Limb (tissue), 2 donors: ENCODE measurements around the gene TRAPPC6A.

Experiments used
- DNase-seq, 2 donors: peaks; one replicate each; pipeline ENCODE4 v3.0.0-alpha.2; 2016; ENCODE audit errors: extremely low spot score in 2 of 2

TRAPPC6A gene

GRCh38 chr19:45163751-45164460 lies 14.1 kb downstream of the TRAPPC6A start:
- peak in 1 of 2 donors; percentile 24 for DNase-seq

- DNase-seq: peak in 1 of 2 donors; percentile 24
Observed at GRCh38 chr19:45163156-45163555, 14.9 kb downstream of the TRAPPC6A start.

DNA sequence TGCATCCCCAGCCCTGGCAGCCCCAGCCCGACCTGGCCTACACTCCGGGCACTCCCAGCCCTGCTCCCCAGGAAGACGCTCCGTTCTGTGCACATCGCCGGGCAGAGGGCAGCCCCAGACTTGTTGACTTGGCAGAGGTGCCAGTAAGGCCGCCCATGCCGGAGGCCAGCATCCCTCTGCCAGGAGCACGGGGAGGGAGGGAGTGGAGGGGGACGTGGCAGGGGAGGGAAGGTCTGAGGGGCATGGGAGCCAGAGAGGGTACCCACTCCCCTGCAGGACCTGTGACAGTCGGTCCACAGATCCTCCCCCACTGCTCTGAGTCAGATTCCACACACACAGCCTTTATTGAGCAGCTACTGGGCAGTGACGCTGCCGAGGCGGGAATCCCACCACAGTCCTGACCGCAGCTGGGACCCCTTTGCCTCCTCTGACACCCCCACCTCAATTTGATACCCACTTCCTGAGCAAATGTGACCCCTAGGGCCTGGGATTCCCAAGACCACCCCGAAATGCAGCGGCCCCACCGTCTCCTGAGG lies 15.4 kb downstream of the TRAPPC6A start:
- no peak for DNase-seq

DNA sequence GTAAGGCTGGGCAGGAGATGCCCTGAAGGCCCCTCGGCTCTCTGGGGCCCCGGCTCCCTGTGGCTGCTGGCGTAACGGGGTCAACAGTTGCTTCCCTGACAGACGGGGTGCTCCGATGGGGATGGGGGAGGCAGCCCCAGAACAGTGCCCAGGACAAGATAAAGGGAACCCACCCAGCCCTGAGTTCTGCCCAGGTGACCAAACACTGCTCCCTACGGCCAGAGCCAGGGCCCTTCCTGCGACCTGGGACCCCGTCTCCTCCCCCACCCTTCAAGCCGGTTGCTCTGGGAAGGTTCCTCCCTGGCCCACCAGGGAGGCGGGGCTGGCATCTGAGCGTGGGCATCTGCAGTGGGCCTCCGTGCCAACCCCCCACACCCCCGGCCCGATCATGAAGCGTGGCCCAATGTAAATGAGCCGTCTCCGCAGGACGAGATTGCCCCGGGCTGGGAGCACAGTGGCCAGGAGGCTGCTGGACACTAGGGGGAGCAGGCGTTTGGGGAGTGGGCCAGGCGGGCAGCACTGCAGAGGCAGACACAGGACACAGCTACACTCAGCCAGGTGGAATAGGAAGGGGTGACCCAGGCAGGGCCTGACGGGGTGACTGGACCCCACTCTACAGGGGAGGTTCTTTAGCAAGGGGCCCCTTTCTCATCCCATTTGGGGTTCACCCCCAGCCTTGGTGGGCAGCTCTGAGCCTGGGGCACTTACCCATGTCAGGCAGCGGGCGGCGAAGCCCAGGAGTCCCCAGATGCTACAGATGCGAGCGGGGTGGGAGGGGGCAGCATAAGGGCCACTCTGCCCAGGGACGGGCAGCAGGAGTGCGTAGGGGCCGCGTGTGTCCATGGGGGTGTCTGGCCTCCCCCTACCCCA lies 16.1 kb downstream of the TRAPPC6A start:
- peak in 1 of 2 donors; percentile 23 for DNase-seq

GRCh38 chr19:45160870-45161737 lies 16.9 kb downstream of the TRAPPC6A start, which contains the start of gene NKPD1:
NKPD1 (minus strand) TSS chr19:45160982; CDS start chr19:45160150, 832 bp downstream.
- peak in 1 of 2 donors; percentile 26 for DNase-seq

DNA sequence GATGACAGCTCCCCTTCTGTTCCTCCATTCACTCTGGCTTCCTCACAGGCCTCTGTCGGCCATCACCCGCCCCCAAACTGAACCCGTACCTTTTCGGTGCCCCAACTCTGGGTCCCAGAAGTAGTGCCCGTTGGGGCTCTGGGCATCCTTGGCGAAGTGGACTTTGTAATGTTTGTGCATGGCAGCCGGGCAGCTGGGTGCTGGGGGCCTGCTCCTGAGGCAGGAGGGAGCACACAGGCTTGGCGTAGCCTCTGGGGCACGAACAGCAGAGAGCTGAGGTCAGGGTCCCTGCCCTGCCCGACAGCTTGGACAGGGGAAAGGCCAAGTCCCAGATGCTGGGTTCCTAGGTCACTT lies 18.1 kb downstream of the TRAPPC6A start:
- no peak for DNase-seq

DNA sequence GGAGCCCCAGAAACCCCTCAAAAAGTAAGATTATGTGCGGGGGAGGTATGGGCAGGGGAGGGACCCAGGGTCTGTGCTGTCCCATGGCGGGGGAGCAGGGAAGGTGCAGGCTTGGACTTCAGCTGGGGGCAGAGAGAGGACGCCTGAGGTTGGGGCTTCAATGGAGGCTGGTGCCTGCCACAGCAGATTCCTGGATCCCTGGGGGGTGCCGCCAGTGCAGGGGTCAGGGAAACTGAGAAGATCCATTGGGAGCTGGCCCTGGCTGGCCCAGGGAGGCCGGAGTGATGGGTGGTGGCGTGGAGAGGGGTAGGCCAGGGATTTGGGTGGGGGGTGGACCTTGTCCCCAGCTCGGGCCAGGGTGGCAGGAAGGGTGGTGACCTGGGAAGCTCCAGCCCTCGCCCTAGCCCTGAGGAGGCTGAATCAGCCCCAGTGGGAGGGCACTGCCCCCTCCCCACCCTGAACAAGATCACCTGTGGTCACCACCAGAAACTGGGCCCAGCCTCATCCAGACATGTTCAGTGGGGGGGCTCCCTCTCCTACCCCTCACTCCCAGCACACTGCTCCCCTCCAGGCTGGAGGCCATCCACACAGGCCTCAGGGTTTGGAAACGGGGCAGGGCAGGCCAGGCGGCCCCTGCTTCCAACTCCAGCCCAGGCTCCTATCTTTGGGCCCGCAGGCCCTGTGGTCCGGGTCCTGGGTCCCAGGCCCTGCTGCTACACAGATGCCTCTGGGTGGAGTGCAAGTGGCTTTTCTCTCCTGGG lies 18.6 kb downstream of the TRAPPC6A start:
- no peak for DNase-seq

GRCh38 chr19:45158503-45159209 lies 19.4 kb downstream of the TRAPPC6A start:
- no peak for DNase-seq

DNA sequence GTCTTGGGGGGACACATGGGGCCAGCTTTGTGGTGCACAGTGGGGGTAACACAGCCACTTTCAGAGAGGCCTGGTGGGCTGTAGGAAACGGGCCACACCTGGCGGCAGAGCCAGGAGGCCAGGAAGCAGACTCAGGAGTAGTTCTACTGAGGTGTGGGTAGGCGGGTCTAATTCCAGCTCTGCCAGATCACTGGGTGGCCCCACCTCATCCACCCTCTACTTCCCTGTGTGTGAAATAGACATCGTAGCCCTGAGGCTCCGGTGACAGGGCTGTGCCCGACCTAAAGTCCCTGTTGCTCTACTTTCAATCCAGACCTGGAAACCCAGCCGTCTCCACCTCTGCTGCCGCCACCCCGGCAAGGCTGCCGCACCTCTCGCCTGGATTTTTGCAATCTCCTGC lies 21.3 kb downstream of the TRAPPC6A start:
- DNase-seq: no peak

- DNase-seq: no peak
Observed at GRCh38 chr19:45156011-45156630, 21.9 kb downstream of the TRAPPC6A start.

DNA sequence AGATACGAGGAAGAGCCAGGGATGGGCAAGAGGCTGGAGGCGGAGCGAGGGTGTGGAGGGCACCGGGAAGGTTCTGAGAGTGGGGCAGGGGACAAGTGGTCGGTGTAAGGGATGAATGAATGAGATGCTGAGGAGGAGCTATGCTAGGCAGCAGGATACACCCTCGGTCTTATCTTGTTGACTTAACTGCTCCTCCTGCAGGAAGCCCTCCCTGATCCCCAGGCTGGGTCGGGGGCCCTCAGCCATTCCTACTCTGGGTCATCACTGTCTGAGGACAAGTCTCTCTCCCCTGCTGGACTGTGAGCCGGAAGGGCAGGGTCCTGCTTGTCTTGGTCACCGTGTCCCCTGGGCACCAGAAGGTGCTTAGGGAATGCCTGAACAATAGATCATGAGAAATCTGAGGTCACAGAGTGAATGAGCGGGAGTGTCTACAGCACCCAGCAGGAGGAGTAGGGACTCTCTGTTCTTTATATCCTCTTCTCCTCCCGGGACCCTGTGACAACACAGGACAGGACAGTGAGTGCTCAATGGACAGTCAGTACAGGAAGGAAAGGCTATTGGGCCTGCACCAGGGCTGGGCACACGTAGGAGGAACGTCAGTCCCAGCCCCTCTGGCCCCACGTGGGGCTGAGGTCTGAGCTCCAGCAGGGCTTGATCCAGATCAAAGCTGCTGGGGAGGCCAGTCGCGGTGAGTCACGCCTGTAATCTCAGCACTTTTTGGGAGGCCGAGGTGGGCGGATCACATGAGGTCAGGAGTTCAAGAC lies 23.8 kb downstream of the TRAPPC6A start:
- no peak for DNase-seq

- peak; percentile 36 to 79 for DNase-seq
Observed at GRCh38 chr19:45153339-45154063, 24.5 kb downstream of the TRAPPC6A start.

GRCh38 chr19:45152504-45153338 lies 25.3 kb downstream of the TRAPPC6A start:
- peak; percentile 7 to 70 for DNase-seq

- no peak for DNase-seq
Observed at GRCh38 chr19:45151821-45152503, 26.1 kb downstream of the TRAPPC6A start.

GRCh38 chr19:45151320-45151719 lies 26.7 kb downstream of the TRAPPC6A start:
- no peak for DNase-seq

DNA sequence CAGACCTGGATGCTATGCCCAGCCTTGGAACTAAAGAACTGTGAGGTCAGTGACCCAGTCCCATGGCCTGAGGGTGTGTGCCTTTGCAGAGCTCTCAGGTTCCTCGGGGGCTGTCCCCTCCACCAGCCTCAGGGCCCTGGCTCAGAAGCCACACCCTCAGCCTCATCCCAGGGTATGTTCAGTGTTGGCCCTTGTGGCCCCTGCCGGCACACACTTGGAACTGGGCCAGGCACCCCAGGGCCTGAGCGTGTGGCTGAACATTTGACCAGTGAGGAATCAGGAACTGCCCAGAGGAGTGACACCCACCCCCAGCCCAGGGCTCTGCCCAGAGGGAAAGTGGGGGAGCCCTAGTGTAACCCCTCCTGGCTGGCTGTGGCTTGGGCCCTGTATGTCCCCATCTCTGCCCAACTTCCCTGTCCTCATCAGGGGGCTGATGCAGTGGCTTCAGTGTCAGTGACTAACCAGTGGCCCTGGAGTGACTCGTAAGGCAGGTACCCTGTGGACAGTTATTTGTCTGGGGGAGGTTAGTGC lies 27.2 kb downstream of the TRAPPC6A start:
- DNase-seq: no peak
